GM12892 (cell line): ENCODE measurements around the gene PRR20E.
"Not testable (repeated sequence)": the region's sequence is repeated elsewhere in the genome, so short reads cannot be mapped to it uniquely, and the experiment has no call there.

ENCODE experiments used
- POLR2A ChIP-seq: IDR thresholded peaks from 2 replicates; pipeline ENCODE4 v1.6.1; 2011; ENCODE audit warnings: low read depth, low read length, control low read depth
- POLR2AphosphoS5 ChIP-seq: IDR thresholded peaks from 2 replicates; pipeline ENCODE4 v1.6.1; 2011; ENCODE audit warnings: low read depth, low read length, control low read depth
- TAF1 ChIP-seq: IDR thresholded peaks from 2 replicates; pipeline ENCODE4 v1.6.1; 2011; ENCODE audit warnings: low read depth, mild to moderate bottlenecking, control low read depth, low read length, borderline replicate concordance

DNA sequence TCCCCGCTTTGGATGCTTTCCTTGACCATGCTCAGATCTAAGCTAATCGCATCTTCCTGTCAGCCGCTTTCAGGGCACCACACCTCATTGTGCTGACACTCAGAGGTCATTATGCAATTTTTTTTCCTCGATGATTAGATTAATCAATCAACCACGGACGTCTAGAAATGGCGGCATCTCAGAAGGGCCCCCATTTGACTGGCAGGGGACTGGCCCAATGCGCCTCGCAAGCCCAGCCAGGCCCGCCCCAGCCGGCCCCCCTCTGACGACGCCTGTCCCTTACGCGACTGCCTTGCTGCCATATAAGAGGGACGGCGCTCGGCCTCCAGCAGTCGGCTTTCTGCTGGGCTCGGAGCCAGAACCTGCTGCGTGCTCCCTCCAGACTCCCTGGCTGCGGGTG, at the start of gene PRR20E:
- not testable (repeated sequence) for TF ChIP-seq POLR2A, TAF1, POLR2AphosphoS5
